OCI-M2 (cell line): Measurements from ENCODE around the gene PTPN9.
"Not testable (repeated sequence)": the region's sequence is repeated elsewhere in the genome, so short reads cannot be mapped to it uniquely, and the experiment has no call there.

Experiments used
- DNase-seq: peaks from one replicate; lab custom pipeline; 2025; ENCODE audit not compliant: unreplicated experiment; lab: John Stamatoyannopoulos, UW

The PTPN9 gene

DNA sequence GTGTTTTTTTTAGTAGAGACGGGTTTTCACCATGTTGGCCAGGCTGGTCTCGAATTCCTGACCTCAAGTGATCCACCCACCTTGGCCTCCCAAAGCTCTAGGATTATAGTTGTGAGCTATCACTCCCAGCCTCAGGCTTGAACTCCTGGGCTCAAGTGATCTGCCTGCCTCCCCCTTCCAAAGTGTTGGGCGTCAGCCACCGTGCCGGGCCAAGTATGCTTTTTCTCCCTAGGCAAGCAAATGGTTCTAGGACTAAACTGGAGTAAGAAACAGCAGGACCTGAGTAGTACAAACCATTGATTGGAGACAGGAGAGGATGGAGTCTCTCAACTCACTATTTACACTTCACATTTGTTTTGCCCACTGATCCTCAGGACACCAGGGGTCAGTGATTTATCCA lies 4.6 kb upstream of the PTPN9 start:
- no peak for DNase-seq

DNA sequence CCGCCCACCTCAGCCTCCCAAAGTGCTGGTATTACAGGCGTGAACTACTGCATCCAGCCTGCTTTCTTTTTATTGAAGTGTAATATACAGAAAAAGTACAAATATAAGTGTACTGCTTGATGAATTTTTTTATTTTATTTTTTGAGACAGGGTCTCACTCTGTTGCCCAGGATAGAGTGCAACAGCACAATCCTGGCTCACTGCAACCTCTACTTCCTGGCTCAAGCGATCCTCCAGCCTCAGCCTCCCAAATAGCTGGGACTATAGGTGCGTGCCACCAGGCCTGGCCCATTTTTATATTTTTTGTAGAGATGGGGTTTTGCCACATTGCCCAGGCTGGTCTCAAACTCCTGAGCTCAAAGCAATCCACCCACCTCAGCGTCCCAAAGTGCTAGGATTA lies 3.8 kb upstream of the PTPN9 start:
- not testable (repeated sequence) for DNase-seq

DNA sequence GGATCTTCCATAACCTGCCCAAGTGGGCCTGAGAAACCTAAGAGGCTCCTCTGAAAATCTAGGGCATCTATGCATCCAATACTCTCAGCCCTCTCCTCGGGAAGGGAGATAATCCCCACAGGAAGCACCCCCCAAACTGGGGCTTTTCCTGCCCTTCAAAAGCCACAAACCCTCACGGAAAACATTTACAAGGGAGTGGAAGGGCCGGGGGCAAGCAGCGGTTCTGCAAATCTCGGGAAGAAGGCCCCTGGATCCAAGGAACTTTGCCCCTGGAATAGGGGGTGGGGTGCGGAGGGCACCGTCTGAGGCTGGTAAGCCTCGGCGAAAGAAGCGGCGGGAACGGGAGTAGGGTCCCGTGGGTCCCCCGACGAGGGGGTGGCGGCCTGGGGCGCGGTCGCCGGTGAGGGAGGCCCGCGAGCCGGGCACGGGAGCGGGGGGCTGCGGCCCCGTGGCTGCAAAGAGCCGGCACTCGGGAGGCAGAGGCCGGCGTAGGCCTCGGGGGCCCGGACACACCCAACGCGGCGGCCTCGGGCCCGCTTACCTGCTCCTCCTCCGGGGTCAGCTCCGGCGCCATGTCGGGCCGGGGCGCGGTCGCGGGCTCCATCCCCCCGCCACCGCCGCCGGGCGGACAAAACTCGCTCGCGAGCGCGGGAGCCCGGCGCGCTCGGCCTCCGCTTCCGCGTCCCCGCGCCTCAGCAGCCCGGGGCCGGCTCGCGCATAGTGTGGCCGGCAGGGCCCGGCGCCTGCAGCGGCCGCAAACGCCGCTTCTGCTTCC lies 755 bp downstream of the PTPN9 start:
- DNase-seq, result no peak

DNA sequence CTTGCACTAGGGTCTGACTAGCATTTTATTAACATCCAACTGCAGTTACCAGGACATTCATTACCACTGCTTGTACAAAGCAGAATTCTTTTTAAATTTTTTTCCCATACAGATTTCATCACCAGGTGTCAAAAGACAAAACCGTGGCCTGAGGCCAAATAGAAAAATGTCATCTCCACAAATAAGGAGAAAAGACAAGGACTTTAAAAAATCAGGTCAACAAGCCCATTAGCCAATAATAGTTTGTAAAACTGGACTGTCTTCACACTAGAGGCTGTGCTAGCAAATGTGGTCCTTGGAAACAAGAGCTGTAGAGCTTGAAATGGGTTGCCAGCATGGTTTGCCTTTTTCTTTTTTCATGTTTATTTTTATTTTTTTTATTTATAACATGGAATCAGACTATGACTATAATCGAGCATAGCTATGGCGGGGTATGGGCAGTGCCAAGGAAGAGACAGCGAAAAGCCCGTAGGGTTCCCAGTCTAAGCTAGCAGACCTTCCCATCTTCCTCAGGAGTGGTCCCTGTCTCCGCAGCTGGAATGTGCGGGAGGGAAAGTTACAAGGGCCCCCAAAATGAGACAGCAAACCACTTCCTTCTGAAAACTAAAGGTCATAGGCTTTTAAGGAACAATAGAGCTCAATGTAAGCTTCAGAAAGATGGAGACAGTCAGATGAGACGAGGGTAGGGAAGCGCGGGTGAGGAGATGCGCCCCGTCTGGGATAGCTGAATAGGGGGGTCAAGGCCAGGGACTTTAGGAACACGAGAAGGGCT lies 1.5 kb downstream of the PTPN9 start:
- DNase-seq, result no peak

DNA sequence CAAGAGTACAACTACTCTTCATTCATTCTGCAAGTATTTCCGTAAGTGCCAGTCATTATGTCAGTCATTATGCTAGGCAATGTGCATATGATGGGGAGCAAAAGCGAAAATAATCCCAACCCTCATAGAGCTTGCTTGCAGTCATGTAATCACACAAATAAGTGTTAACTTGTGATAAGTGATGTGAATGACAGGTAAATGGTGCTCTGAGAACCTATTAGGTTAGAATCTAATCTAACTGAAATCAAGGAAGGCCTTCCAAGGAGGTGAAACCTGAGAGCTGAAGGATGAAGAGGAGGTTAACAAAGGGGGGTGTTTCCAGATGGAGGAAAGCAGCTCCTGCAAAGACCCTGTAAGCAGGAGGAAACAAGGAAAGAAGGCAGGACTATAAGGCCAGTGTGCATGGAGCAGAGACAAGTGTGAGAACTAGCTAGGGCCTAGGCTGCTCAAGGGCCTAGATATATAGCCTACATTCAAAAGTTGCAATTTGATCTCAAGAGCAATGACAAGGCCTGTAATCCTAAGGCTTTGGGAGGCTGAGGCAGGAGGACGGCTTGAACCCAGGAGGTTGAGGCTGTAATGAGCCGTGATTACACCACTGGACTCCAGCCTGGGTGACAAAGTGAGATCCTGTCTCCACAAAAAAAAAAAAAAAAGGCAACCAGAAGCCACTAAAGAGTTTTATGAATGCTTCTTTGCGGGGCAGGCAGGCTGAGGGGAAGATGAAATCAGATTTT lies 5.3 kb downstream of the PTPN9 start:
- DNase-seq, result no peak

DNA sequence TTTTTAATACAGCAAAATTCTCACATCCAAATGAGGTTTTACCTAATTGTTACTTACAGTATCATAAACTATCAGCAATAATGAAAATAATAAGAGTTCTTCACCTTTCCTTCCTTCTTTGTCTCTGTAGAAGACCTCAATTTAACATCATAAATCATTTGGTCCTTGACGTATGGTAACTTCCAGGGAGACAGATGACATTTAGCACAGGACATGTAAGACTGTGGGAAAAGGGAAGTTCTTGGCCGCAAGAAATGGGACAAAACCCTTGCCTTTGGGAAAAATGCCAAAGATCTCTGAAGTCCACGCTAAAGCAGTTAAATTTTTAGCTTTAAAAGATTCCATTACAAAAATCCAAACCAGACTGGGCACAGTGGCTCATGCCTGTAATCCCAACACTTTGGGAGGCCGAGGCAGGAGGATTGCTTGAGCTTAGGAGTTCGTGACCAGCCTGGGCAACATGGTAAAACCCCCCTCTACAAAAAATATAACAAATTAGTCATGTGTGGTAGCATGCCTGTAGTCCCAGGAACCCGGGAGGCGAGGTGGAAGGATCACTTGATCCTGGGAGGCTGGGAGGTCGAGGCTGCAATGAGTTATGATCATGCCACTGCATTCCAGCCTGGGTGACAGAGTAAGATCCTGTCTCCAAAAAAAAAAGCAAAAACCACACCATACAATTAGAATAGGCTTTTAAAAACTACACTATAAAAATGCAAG lies 8.8 kb downstream of the PTPN9 start:
- DNase-seq, result no peak

DNA sequence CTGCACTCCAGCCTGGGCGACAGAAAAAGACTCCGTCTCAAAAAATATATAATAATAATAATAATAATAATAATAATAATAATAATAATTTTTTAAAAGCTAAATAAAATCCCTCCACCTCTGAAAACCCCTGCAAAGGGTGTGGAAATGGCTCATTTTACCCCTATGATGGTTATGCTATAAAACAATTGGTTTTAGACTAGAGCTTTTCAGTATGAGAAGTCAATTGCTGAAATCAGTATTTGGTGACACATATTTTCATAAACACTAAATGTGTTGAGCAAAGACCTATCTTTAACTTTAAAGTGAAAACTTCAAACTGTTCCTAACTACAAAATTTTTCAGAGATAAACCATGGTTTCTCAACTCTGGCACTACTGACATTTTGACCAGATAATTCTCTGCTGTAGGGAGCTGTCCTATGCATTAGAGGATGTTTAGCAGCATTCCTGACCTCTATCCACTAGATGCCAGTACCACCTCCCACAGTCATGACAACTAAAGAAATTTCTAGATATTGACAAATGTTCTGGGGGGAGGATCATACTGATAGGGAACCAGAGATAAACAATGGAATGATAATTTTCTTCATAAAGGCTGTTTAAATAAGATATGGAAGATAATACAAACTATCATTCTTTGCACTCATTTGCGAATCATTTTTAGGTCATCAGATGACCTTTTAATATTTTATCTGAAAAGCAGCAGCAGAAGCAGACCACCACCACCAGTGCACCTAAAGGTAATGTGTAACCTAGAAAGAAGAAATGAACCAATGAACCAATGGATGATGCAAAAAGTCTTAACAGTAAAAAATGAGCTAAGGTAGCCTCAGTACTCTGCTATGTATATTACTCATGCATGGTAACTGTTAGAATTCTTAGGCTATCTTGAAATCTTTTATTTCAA lies 13.8 kb downstream of the PTPN9 start:
- DNase-seq, result no peak

DNA sequence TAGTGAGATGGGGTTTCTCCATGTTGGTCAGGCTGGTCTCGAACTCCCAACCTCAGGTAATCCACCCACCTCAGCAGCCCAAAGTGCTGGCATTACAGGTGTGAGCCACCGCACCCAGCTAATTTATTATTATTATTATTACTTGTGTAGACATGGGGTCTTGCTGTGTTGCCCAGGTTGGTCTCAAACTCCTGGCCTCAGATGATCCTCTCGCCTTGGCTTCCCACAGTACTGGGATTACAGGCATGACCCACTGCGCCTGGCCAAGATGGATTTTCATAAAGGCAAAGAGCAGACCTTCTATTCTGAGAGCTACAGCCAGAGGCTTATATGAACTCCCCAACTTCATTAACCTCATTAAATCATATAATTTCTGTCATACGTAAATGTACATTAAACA lies 17.2 kb downstream of the PTPN9 start:
- no peak for DNase-seq

DNA sequence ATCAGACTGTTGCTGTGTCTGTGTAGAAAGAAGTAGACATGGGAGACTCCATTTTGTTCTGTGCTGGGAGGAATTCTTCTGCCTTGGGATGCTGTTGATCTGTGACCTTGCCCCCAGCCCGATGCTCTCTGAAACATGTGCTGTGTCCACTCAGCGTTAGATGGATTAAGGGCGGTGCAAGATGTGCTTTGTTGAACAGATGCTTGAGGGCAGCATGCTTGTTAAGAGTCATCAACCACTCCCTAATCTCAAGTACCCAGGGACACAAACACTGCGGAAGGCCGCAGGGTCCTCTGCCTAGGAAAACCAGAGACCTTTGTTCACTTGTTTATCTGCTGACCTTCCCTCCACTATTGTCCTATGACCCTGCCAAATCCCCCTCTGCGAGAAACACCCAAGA lies 19.8 kb downstream of the PTPN9 start:
- peak; percentile 4 for DNase-seq

DNA sequence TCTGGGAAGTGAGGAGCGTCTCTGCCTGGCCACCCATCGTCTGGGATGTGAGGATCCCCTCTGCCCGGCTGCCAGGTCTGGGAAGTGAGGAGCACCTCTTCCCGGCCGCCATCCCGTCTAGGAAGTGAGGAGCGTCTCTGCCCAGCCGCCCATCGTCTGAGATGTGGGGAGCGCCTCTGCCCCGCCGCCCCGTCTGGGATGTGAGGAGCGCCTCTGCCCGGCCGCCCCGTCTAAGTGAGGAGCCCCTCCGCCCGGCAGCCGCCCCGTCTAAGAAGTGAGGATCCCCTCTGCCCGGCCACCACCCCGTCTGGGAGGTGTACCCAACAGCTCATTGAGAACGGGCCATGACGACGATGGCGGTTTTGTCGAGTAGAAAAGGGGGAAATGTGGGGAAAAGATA lies 20.2 kb downstream of the PTPN9 start:
- not testable (repeated sequence) for DNase-seq

DNA sequence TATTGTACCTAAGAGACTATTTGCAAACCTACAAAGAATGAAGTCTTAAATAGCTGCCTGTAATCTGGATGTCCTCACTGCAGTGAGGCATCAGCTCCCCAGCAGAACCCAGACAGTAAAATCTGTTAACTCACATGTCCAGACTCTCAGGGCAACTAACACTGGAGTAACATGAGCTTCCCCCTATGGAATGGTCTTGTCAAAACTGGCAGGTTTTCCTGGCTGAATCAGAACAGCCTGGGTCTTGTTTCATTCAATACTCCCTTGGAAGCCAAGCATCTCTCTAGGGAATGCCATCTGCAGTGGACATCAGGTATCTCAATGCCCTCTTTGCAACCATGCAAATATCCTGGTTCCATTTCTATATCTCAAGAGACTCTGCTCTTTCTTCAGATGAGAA lies 24.4 kb downstream of the PTPN9 start:
- DNase-seq, result no peak

DNA sequence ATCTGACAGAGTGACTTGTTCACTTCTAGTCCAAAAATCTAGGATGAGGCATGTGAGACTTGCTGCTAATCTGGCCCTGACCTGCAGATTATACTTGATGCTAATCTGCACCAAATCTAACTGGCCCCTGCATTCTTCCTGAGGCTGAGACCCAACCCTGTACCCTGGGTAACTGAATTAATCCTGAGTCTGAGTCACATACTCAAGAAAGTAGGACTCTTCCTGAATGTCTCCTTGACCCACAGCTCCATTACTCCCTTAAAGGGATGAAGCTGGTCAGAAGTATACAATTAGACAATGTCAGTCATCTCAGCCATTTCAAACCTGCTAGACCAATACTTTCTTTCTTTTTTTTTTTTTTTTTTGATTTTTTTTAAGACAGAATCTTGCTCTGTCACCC lies 25.5 kb downstream of the PTPN9 start:
- no peak for DNase-seq

DNA sequence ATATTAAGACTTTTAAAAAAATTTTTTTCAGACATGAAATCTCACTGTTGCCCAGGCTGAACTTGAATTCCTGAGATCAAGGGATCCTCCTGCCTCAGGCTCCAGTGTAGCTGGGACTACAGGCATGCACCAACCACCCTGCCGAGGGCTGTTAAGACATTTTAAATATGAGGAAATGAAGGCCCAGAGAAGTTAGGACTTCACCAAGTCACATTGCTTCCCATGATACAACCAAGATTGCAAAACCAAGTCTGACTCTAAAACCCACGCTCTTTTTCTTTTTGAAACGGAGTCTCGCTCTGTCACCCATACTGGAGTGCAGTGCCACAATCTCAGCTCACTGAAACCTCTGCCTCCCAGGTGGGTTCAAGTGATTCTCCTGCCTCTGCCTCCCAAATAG lies 28.0 kb downstream of the PTPN9 start:
- DNase-seq, result no peak

DNA sequence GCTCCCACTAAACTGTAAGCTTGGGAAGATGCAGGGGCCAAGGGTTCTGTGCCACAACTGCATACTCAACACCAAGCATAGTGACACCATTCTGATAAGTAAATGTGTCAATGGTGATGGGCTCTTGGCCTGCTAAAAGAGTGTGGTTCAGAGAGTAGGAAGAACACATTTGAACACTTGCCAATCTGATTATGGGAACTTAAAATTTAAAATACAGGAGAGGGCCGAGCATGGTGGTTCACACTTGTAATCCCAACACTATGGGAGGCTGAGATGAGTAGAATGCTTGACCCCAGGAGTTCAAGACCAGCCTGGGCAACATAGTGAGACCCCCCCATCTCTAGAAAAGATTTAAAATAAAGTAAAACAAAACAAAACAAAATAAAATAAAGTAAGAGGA lies 34.1 kb downstream of the PTPN9 start:
- no peak for DNase-seq

DNA sequence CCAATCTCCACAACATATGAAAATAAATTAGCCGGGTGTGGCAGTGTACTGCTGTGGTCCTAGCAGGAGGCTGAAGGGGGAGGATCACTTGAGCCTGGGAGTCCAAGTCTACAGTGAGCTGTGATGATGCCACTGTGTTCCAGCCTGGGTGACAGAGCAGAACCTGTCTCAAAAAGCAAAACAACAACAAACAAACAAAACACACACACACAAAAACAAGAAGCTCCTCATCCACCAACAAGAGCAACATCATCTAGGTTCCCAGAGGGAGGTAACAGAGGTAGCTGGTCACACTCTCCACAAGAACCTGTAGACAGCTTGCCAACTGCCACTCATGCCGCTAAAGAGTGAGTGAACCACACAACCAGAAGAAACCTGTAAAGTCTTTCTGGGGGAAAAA lies 34.8 kb downstream of the PTPN9 start:
- DNase-seq, result no peak

DNA sequence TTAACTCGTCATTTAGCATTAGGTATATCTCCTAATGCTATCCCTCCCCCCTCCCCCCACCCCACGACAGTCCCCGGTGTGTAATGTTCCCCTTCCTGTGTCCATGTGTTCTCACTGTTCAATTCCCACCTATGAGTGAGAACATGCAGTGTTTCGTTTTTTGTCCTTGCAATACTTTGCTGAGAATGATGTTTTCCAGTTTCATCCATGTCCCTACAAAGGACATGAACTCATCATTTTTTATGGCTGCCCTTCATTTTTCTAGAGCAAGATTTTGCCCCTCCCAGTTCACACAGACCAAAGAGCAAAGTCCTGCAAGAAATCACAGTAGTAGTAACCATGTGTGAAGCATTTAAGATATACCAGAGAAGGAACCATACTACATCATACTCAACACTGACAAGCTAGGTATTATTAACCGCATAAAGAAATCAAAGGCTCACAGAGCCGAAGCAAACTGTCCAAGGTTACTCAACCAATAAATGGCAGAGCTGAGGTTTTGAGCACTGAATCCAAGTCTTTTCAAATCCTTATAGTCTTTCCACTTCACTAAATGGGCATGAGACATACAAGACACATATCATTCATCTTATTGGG lies 36.1 kb downstream of the PTPN9 start:
- not testable (repeated sequence) for DNase-seq

DNA sequence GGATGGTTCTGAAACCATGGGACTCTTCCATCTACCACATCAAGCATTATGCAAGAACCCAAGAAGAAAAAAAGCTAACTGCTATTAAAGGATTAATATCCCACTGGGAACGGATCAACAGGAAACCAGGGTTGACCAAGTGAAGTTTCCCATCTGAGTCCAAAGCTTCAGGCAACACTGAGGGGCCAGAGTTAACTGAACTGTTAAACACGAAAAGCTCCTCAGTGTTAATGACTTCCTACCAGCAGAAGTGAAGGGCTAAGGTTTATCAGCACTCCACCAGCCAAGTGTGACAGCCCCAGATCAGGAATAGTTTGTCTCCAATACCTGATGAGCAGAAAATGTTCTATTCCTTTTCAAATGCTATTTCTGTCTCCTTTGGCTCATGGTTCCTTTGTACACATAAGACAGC lies 36.7 kb downstream of the PTPN9 start:
- DNase-seq, result peak; percentile 3

DNA sequence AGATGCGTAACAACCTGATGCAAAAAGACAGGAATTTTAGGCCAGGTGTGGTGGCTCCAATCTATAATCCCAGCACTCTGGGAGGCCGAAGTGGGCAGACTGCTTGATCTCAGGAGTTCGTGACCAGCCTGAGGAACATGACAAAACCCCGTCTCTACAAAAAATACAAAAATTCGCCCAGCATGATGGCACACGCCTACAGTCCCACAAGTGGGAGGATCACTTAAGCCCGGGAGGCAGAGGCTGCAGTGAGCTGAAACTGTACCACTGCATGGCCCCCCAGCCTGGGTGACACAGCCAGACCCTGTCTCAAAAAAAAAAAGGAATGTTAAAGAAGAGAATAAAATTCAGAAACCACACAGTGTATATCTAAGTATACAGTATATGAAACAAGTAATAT lies 40.7 kb downstream of the PTPN9 start:
- no peak for DNase-seq

DNA sequence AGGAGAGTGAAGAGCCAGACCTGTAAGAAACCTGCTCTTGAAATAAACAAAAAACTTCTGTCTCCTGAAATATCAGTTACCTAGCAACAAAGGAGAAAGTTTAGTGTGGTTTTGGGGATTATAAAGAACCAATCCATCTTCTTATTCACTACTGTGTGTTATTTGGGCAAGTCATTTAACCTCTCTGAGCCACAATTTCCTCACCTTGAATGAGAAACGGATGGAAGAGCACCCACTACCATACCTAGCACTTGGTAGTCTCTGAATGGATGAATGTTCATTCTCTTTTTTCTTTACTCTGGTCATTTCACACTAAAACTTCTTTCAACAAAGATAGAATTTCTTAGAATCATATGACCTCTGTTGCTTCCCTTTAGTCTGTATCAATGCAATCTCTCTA lies 45.2 kb downstream of the PTPN9 start:
- DNase-seq, result no peak
